ENCODE results near the gene GMPR. TPM values are rescaled to one million over a fixed set of nuclear protein-coding genes. Genes with fewer than 3 reads are reported as not detected.

The GMPR gene
- polyA plus RNA-seq, 1 experiment, result 8.3 TPM

- CTCF ChIA-PET, result interaction anchor here (1.0 kb wide), 1 partner anchor 24 kb away, joined by 3 read pairs; no protein-coding TSS in a partner anchor
- H3K36me3 ChIP-seq (ENCODE audit: control insufficient read depth, insufficient read depth, low read length), result no peaks in the 10 kb centered on the region; the same call in 1 of the 2 replicates
- POLR2A ChIA-PET, result no interaction called here
Measured at GRCh38 chr6:16292942-16293341, 54.6 kb downstream of the GMPR start.

GRCh38 chr6:16294371-16294770 is 56.0 kb downstream of the GMPR start:
- no peak for DNase-seq (ENCODE audit: low read depth)
- H3K4me3 ChIP-seq (ENCODE audit: low read depth, low read length), result no peak overlapping the region
- no peaks in the 10 kb centered on the region for H3K27me3 ChIP-seq (ENCODE audit: control insufficient read depth, insufficient read depth, low read length)
- H3K36me3 ChIP-seq (ENCODE audit: control insufficient read depth, insufficient read depth, low read length), result peaks cover 1% of the 10 kb centered on the region
- ChIA-PET CTCF (interaction anchor here (0.8 to 7.4 kb wide), 3 partner anchors 8 to 23 kb away, joined by 3 to 35 read pairs (median 4); no protein-coding TSS in a partner anchor), POLR2A (no interaction called here)
- TF ChIP-seq, protein P1, sequence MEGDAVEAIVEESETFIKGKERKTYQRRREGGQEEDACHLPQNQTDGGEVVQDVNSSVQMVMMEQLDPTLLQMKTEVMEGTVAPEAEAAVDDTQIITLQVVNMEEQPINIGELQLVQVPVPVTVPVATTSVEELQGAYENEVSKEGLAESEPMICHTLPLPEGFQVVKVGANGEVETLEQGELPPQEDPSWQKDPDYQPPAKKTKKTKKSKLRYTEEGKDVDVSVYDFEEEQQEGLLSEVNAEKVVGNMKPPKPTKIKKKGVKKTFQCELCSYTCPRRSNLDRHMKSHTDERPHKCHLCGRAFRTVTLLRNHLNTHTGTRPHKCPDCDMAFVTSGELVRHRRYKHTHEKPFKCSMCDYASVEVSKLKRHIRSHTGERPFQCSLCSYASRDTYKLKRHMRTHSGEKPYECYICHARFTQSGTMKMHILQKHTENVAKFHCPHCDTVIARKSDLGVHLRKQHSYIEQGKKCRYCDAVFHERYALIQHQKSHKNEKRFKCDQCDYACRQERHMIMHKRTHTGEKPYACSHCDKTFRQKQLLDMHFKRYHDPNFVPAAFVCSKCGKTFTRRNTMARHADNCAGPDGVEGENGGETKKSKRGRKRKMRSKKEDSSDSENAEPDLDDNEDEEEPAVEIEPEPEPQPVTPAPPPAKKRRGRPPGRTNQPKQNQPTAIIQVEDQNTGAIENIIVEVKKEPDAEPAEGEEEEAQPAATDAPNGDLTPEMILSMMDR (IDR thresholded peaks at IDR 0.05; ENCODE audit: insufficient read depth, low read depth, low read length), result no peak

More at GRCh38 chr6:16292942-16293341, 54.6 kb downstream of the GMPR start:
- DNase-seq (ENCODE audit: low read depth), result no peak
- TF ChIP-seq, protein P1 (IDR thresholded peaks at IDR 0.05; ENCODE audit: insufficient read depth, low read depth, low read length), result no peak
- Histone ChIP-seq H3K27me3 (ENCODE audit: control insufficient read depth, insufficient read depth, low read length) (no peaks in the 10 kb centered on the region), H3K4me3 (ENCODE audit: low read depth, low read length) (no peak overlapping the region)

DNA sequence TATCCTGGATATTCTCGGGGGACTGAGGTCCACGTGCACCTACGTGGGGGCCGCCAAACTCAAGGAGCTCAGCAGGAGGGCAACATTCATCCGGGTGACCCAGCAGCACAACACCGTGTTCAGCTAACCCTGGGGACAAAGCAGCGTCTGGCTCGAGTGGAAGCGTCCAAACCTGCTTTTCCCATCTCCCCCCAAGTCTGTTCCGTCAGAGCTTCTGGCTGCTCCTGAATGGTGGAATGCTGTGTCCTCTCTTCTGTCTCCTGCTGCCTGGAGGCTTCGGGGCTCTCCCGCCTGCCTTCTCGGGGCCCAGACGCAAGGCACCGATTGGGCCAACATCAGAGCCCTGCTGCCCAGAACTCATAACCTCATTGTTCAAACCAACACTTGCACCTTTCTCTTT is 56.7 kb downstream of the GMPR start:
- POLR2A ChIA-PET, result no interaction called here
- DNase-seq (ENCODE audit: low read depth), result no peak

GRCh38 chr6:16295471-16295870 is 57.1 kb downstream of the GMPR start:
- ChIA-PET CTCF (interaction anchor here (0.6 to 7.4 kb wide), 2 partner anchors 9 to 189 kb away, joined by 3 to 35 read pairs; no protein-coding TSS in a partner anchor), POLR2A (no interaction called here)
- no peak for DNase-seq (ENCODE audit: low read depth)
- no peaks in the 10 kb centered on the region for H3K27me3 ChIP-seq (ENCODE audit: control insufficient read depth, insufficient read depth, low read length)
- peaks cover 1% of the 10 kb centered on the region for H3K36me3 ChIP-seq (ENCODE audit: control insufficient read depth, insufficient read depth, low read length)
- H3K4me3 ChIP-seq (ENCODE audit: low read depth, low read length), result no peak overlapping the region
- TF ChIP-seq, protein P1 (IDR thresholded peaks at IDR 0.05; ENCODE audit: insufficient read depth, low read depth, low read length), result no peak

More for the DNA sequence above, 56.7 kb downstream of the GMPR start:
- CTCF ChIA-PET, result interaction anchor here (0.8 to 7.4 kb wide), 3 partner anchors 9 to 23 kb away, joined by 3 to 35 read pairs (median 4); no protein-coding TSS in a partner anchor
- TF ChIP-seq, protein P1 (IDR thresholded peaks at IDR 0.05; ENCODE audit: insufficient read depth, low read depth, low read length), result no peak
- no peaks in the 10 kb centered on the region for H3K27me3 ChIP-seq (ENCODE audit: control insufficient read depth, insufficient read depth, low read length)
- H3K36me3 ChIP-seq (ENCODE audit: control insufficient read depth, insufficient read depth, low read length), result peaks cover 1% of the 10 kb centered on the region
- no peak overlapping the region for H3K4me3 ChIP-seq (ENCODE audit: low read depth, low read length)

GRCh38 chr6:16296061-16296670 is 57.8 kb downstream of the GMPR start:
- ChIA-PET POLR2A (no interaction called here), CTCF (interaction anchor here (0.6 to 7.4 kb wide), 2 partner anchors 10 to 190 kb away, joined by 3 to 35 read pairs; no protein-coding TSS in a partner anchor)
- H3K27me3 ChIP-seq (ENCODE audit: control insufficient read depth, insufficient read depth, low read length), result no peaks in the 10 kb centered on the region
- H3K4me3 ChIP-seq (ENCODE audit: low read depth, low read length), result no peak overlapping the region
- TF ChIP-seq, protein P1 (IDR thresholded peaks at IDR 0.05; ENCODE audit: insufficient read depth, low read depth, low read length), result no peak
- DNase-seq (ENCODE audit: low read depth), result no peak
- peaks cover 1% of the 10 kb centered on the region for H3K36me3 ChIP-seq (ENCODE audit: control insufficient read depth, insufficient read depth, low read length)

Data from BJ (cell line).